Cardiac muscle cell (in vitro differentiated cells and primary cell): Measurements from ENCODE around the gene HOXD13. TPM values are rescaled to one million over a fixed set of nuclear protein-coding genes. Genes with fewer than 3 reads are reported as not detected.

Source experiments
- DNase-seq, 2 donors: peaks; one replicate each; pipeline versions ENCODE4 v3.0.0 to v3.0.0-alpha.2; 2010 to 2017; ENCODE audit warnings: low read depth in 1 of 2, low spot score in 1 of 2
- H3K27ac ChIP-seq: fragments of 200-600 bp; sonication (generic); 2 replicates; pipeline ENCODE4 v1.5.1; 2016
- H3K27me3 ChIP-seq: fragments of 200-600 bp; sonication (generic); 2 replicates; pipeline ENCODE4 v1.6.0; 2016; ENCODE audit warnings: control low read depth
- H3K36me3 ChIP-seq: fragments of 200-600 bp; sonication (generic); 2 replicates; pipeline ENCODE4 v1.5.1; 2016; ENCODE audit warnings: control low read depth
- H3K4me1 ChIP-seq: fragments of 200-600 bp; sonication (generic); 2 replicates; pipeline ENCODE4 v1.8.1; 2017; ENCODE audit warnings: low read depth, mild to moderate bottlenecking, mixed run types
- H3K4me3 ChIP-seq: fragments of 200-600 bp; sonication (generic); 2 replicates; pipeline ENCODE4 v1.5.1; 2016; ENCODE audit warnings: mild to moderate bottlenecking
- H3K9me3 ChIP-seq: fragments of 200-600 bp; sonication (generic); 2 replicates; pipeline ENCODE4 v1.5.1; 2017; ENCODE audit warnings: low read depth, mild to moderate bottlenecking, control low read depth
- polyA plus RNA-seq: library from polyadenylated mRNA; unstranded; fragments of >200 nt; fragmentation: Nextera tagmentation; extraction: Ambion mirVana; gene quantifications from 2 replicates; pipeline ENCODE4 v1.2.1, GENCODE V29; 2016
- total RNA-seq: library from RNA; depleted of rRNA; stranded (reverse); fragments of >200 nt; gene quantifications from 2 replicates; pipeline ENCODE4 v1.2.3, GENCODE V29; 2016
- TF ChIP-seq, protein P1 (sequence below): IDR thresholded peaks from 2 replicates; pipeline ENCODE4 v1.5.1; 2012; ENCODE audit warnings: low read depth, mild to moderate bottlenecking, low read length

Gene HOXD13
- total and polyA plus RNA-seq, 2 experiments from 2014 or later: not detected

DNA sequence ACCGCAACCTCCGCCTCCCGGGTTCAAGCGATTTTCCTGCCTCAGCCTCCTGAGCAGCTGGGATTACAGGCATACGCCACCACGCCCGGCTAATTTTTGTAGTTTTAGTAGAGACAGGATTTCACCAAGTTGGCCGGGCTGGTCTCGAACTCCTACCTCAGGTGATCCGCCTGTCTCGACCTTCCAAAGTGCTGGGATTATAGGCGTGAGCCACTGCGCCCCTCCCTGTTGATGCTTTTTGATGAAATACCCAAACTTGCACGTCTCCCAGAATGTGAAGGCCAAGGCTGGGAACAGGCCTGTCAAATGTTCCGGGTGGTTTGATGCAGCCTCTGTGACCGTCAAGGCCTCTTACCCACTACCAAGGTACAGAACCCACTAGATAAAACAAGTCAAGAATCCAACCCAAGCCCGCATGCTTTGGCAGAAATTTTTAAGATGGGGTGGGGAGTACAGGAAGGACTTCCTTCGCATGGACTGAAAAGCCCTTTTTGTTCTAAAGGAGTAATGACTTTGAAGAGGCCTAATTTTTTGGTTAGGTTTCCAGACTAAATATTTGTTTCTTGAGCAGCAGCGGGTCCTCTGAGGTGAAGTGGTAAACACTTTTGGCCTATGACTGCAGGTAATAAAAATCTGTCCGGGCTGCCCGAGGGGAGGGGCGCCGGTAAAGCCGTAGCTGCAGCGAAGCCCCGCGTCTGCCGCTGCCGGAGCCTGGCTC is 5.0 kb upstream of the HOXD13 start:
- TF ChIP-seq, protein P1, sequence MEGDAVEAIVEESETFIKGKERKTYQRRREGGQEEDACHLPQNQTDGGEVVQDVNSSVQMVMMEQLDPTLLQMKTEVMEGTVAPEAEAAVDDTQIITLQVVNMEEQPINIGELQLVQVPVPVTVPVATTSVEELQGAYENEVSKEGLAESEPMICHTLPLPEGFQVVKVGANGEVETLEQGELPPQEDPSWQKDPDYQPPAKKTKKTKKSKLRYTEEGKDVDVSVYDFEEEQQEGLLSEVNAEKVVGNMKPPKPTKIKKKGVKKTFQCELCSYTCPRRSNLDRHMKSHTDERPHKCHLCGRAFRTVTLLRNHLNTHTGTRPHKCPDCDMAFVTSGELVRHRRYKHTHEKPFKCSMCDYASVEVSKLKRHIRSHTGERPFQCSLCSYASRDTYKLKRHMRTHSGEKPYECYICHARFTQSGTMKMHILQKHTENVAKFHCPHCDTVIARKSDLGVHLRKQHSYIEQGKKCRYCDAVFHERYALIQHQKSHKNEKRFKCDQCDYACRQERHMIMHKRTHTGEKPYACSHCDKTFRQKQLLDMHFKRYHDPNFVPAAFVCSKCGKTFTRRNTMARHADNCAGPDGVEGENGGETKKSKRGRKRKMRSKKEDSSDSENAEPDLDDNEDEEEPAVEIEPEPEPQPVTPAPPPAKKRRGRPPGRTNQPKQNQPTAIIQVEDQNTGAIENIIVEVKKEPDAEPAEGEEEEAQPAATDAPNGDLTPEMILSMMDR: no peak
- Histone ChIP-seq H3K36me3 (no peaks in the 10 kb centered on the region), H3K4me3 (peak overlapping the region; percentile 32), H3K27ac (no peak overlapping the region), H3K9me3 (no peaks in the 10 kb centered on the region), H3K4me1 (peaks cover 8% of the 10 kb centered on the region), H3K27me3 (peaks cover 100% of the 10 kb centered on the region)
- no peak for DNase-seq

DNA sequence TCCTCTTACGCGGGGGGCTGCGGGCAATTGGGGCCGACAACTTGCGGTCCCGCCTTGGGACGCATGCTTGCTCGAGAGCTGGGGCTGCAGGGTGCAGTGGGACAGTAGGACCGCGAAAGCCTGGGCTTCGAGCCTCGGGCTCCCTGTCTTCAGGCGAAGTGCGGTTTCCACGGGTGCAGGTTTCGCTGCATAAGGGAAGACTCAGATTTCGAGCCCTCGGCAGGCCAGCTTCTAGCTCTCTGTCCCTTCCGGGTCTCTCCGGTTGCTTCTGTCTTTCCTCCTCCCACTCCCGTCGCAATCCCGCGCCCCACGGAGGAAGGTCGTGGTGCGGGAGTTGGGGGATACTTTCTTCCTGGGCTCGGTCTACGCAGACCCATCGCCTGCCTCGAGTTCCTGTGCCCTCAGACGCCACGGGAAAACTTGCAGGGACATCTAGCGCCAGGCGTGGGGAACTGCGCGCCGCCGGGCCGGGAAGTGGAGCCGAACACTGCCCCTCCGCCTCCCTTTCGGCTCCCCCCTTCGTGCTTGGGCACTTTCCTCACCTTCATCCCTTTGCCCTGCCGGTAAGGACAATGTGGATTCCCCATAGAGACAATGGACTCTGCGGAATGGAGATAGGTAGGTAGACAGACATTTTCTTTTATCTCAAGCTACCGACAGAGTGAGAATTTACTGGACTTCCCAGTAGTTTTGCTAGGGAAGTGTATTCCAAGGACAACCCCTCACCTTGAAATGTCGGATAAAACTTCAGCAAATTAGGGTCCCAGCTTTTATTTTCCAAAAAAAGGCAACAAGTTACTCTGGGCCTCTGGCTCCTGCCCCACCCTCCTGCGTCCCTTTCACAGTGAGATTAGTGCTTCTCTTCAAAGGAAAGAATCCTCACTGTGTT is 4.2 kb upstream of the HOXD13 start:
- H3K4me3 ChIP-seq: peak overlapping the region; percentile 32
- no peak overlapping the region for H3K27ac ChIP-seq
- H3K9me3 ChIP-seq: no peaks in the 10 kb centered on the region
- peak; percentile 48 to 77 for DNase-seq
- peaks cover 8% of the 10 kb centered on the region for H3K4me1 ChIP-seq
- peaks cover 100% of the 10 kb centered on the region for H3K27me3 ChIP-seq
- TF ChIP-seq, protein P1: peak; percentile 77
- no peaks in the 10 kb centered on the region for H3K36me3 ChIP-seq

DNA sequence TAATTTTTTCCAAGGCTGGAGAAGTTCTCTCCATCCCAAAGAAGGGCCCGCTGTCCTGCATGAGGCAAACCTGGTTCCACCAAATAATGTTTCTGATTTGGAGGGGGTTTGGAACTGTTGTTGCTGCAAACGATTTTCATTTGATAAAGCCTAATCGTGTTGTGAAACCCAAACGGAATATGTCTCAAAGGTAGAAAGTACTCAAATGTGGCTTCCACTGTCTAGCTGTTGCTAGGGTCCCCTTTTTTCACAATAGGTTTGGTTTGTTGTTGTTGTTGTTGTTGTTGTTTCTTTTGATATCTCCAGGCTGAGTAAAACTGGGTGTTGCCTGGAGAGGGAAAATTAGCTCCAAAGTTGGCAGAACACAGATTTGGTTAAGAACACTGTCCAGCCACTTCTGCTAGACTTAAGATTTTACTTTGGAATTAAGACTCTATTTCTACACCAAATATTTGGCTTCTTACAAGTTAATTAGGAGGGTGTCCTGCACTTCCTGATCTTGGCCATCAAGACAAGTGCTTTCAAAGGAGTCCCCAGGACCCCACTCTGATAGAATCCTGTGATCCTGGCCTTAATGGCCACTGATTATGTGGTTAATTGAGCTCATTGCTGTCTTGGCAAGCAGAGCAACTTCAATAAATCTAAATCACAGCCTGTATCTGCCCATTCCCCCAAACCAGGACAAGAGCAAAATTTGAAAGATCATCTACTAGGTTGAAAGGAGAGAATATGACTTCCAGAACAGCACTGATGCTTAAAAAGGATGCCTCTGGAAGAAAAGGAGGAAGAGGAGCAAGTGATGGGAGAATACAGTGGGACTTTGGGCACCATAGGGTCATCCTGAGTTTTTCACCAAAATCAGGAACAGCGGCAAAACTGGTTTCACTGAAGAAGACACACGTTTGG is 3.3 kb upstream of the HOXD13 start:
- H3K27ac ChIP-seq: no peak overlapping the region
- no peaks in the 10 kb centered on the region for H3K9me3 ChIP-seq
- H3K27me3 ChIP-seq: peaks cover 100% of the 10 kb centered on the region
- no peak overlapping the region for H3K4me3 ChIP-seq
- no peak for DNase-seq
- TF ChIP-seq, protein P1: no peak
- peaks cover 8% of the 10 kb centered on the region for H3K4me1 ChIP-seq
- no peaks in the 10 kb centered on the region for H3K36me3 ChIP-seq

DNA sequence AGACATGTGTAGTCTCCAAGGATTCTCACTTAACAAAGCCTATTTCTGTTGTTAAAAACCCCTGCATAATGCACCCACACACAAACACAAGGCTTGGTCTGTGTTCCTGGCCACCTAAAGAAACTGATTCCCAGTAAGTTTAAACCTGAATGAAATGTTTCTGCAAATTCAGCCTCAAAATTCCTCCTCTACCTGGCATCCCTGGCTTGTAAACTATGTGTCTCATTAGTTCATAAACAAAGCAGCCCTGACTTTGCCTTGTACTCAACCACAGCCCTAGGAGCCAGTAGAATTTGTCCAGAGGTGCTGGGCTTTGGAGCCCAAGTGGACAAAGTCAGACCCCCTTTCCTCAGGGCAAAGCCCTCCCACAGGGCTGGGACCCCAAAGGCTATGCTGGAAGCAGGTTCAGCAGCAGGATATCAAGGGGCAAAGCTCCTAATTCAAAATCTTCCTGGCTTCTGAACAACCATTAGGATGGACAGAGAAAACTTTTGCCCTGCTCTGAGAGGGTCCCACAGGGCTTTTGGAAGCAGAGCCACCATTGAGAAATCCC is 2.6 kb upstream of the HOXD13 start:
- H3K9me3 ChIP-seq: no peaks in the 10 kb centered on the region
- peaks cover 8% of the 10 kb centered on the region for H3K4me1 ChIP-seq
- no peak for DNase-seq

More for the DNA sequence above, 2.6 kb upstream of the HOXD13 start:
- Histone ChIP-seq H3K36me3 (no peaks in the 10 kb centered on the region), H3K4me3 (no peak overlapping the region), H3K27ac (no peak overlapping the region), H3K27me3 (peaks cover 100% of the 10 kb centered on the region)
- TF ChIP-seq, protein P1: no peak
